HG02973 (cell line): ENCODE results near the gene TFCP2.

Source experiments
- ATAC-seq: cut with Tn5 transposase; IDR thresholded peaks from one replicate; pipeline ENCODE4 v1.9.1; 2021; ENCODE audit warnings: moderate library complexity; ENCODE audit not compliant: unreplicated experiment

Gene TFCP2

DNA sequence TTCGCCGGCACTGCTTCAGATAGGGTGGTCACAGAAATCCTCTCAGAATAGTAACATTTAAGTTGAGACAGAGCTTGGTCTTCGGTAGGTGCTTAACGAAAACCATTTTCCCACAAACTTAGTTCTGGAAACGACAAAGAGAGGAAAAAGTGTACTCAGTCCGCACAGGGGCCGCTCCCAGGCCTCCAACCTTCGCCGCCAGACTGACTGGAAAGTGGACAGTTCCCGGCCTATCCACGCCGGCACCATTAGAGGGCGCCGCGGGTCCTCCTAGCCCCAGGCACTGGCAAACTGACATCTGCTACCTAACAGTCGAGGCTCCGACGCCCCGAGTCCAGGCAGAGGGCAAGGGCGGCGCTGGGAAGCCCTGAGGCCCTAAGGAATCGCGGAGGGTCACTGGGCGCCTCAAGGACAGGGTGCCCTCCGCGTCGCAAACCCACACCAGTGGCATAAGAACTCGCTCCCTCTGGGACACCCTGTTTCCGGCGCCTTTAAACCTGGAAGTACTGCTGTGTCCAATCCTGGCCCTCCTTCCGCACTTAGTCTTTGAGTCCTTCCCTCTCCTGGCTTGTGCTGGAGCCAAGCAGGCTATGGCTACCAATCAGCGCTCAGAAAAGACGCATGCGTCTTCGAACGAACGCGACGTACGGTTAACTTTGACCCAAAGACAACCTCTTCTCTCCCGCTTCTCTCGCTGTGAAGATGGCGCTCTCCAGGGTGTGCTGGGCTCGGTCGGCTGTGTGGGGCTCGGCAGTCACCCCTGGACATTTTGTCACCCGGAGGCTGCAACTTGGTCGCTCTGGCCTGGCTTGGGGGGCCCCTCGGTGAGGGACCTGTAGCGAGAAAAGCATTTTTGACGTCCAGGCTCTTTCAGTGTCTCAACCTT lies 125.0 kb downstream of the TFCP2 start, which contains the start of gene LETMD1:
LETMD1 (plus strand) TSS at position 673 of the 886 bp plus-strand sequence; CDS start at position 703, 30 bp downstream.
- ATAC-seq = peak; percentile 89
